Neuron (in vitro differentiated cells): ENCODE data around the gene PDE7B.

Experiments
- H2AFZ ChIP-seq: one replicate; pipeline ENCODE4 v1.6.1; 2013; ENCODE audit warnings: low read depth, mild to moderate bottlenecking, inconsistent platforms, low read length, moderate library complexity
- H3K27me3 ChIP-seq: one replicate; pipeline ENCODE4 v1.6.1; 2013; ENCODE audit warnings: low read length; ENCODE audit not compliant: insufficient read depth
- H3K36me3 ChIP-seq: one replicate; pipeline ENCODE4 v1.6.1; 2013; ENCODE audit warnings: low read length; ENCODE audit not compliant: insufficient read depth
- H3K4me1 ChIP-seq: one replicate; pipeline ENCODE4 v1.6.1; 2013; ENCODE audit warnings: low read length; ENCODE audit not compliant: insufficient read depth
- H3K4me3 ChIP-seq: 2 replicates; pipeline ENCODE4 v1.5.1; 2013; ENCODE audit warnings: mild to moderate bottlenecking, low read length, moderate library complexity
- H3K9me3 ChIP-seq: one replicate; pipeline ENCODE4 v1.6.1; 2013; ENCODE audit warnings: low read length

PDE7B gene

GRCh38 chr6:135994857-135995544 lies 143.5 kb downstream of the PDE7B start:
- H3K4me3 ChIP-seq, result no peak overlapping the region

GRCh38 chr6:135995545-135995898 lies 144.0 kb downstream of the PDE7B start:
- H3K4me3 ChIP-seq, result no peak overlapping the region
- H3K36me3 ChIP-seq, result no peaks in the 10 kb centered on the region
- H3K4me1 ChIP-seq, result no peaks in the 10 kb centered on the region
- no peaks in the 10 kb centered on the region for H3K9me3 ChIP-seq
- H3K27me3 ChIP-seq, result no peaks in the 10 kb centered on the region
- H2AFZ ChIP-seq, result no peak overlapping the region

More at GRCh38 chr6:135994857-135995544, 143.5 kb downstream of the PDE7B start:
- H3K9me3 ChIP-seq, result no peaks in the 10 kb centered on the region
- H3K36me3 ChIP-seq, result no peaks in the 10 kb centered on the region
- H3K4me1 ChIP-seq, result no peaks in the 10 kb centered on the region
- H2AFZ ChIP-seq, result no peak overlapping the region
- no peaks in the 10 kb centered on the region for H3K27me3 ChIP-seq

GRCh38 chr6:135996668-135997067 lies 145.2 kb downstream of the PDE7B start:
- no peaks in the 10 kb centered on the region for H3K4me1 ChIP-seq
- no peak overlapping the region for H2AFZ ChIP-seq
- H3K27me3 ChIP-seq, result no peaks in the 10 kb centered on the region
- no peak overlapping the region for H3K4me3 ChIP-seq
- no peaks in the 10 kb centered on the region for H3K9me3 ChIP-seq
- H3K36me3 ChIP-seq, result no peaks in the 10 kb centered on the region

- H3K4me1 ChIP-seq, result no peaks in the 10 kb centered on the region
- H3K9me3 ChIP-seq, result no peaks in the 10 kb centered on the region
- no peaks in the 10 kb centered on the region for H3K27me3 ChIP-seq
- H3K36me3 ChIP-seq, result no peaks in the 10 kb centered on the region
- H3K4me3 ChIP-seq, result no peak overlapping the region
- H2AFZ ChIP-seq, result no peak overlapping the region
These were observed 147.9 kb downstream of the PDE7B start for GRCh38 chr6:135999393-135999792.

- H3K9me3 ChIP-seq, result no peaks in the 10 kb centered on the region
- H3K4me3 ChIP-seq, result no peak overlapping the region
- H3K36me3 ChIP-seq, result no peaks in the 10 kb centered on the region
- H2AFZ ChIP-seq, result no peak overlapping the region
- H3K27me3 ChIP-seq, result no peaks in the 10 kb centered on the region
- no peaks in the 10 kb centered on the region for H3K4me1 ChIP-seq
These were observed 155.8 kb downstream of the PDE7B start for GRCh38 chr6:136007345-136007744.

GRCh38 chr6:136011475-136011874 lies 160.0 kb downstream of the PDE7B start:
- Histone ChIP-seq H3K4me1 (peaks cover 7% of the 10 kb centered on the region), H3K9me3 (no peaks in the 10 kb centered on the region), H3K4me3 (no peak overlapping the region), H3K27me3 (no peaks in the 10 kb centered on the region), H3K36me3 (no peaks in the 10 kb centered on the region), H2AFZ (no peak overlapping the region)

- Histone ChIP-seq H3K4me3 (no peak overlapping the region), H3K9me3 (no peaks in the 10 kb centered on the region), H3K4me1 (peaks cover 7% of the 10 kb centered on the region), H2AFZ (no peak overlapping the region), H3K27me3 (no peaks in the 10 kb centered on the region), H3K36me3 (no peaks in the 10 kb centered on the region)
These were observed 160.8 kb downstream of the PDE7B start for GRCh38 chr6:136012198-136012887.

GRCh38 chr6:136012943-136013342 lies 161.4 kb downstream of the PDE7B start:
- no peaks in the 10 kb centered on the region for H3K9me3 ChIP-seq
- H2AFZ ChIP-seq, result no peak overlapping the region
- H3K4me1 ChIP-seq, result peaks cover 7% of the 10 kb centered on the region
- H3K27me3 ChIP-seq, result no peaks in the 10 kb centered on the region
- H3K36me3 ChIP-seq, result no peaks in the 10 kb centered on the region
- H3K4me3 ChIP-seq, result no peak overlapping the region

- Histone ChIP-seq H3K9me3 (no peaks in the 10 kb centered on the region), H3K4me3 (no peak overlapping the region), H3K36me3 (no peaks in the 10 kb centered on the region), H3K4me1 (peaks cover 7% of the 10 kb centered on the region), H2AFZ (peak overlapping the region; percentile 63), H3K27me3 (no peaks in the 10 kb centered on the region)
These were observed 163.2 kb downstream of the PDE7B start for GRCh38 chr6:136014454-136015437.

GRCh38 chr6:136015531-136015930 lies 164.0 kb downstream of the PDE7B start:
- no peaks in the 10 kb centered on the region for H3K27me3 ChIP-seq
- no peak overlapping the region for H3K4me3 ChIP-seq
- no peaks in the 10 kb centered on the region for H3K9me3 ChIP-seq
- no peaks in the 10 kb centered on the region for H3K36me3 ChIP-seq
- peaks cover 7% of the 10 kb centered on the region for H3K4me1 ChIP-seq
- H2AFZ ChIP-seq, result peak overlapping the region; percentile 63

- no peaks in the 10 kb centered on the region for H3K9me3 ChIP-seq
- H3K27me3 ChIP-seq, result no peaks in the 10 kb centered on the region
- no peak overlapping the region for H3K4me3 ChIP-seq
- peaks cover 7% of the 10 kb centered on the region for H3K4me1 ChIP-seq
- no peaks in the 10 kb centered on the region for H3K36me3 ChIP-seq
- H2AFZ ChIP-seq, result no peak overlapping the region
These were observed 165.0 kb downstream of the PDE7B start for GRCh38 chr6:136016228-136017225.

- Histone ChIP-seq H3K36me3 (no peaks in the 10 kb centered on the region), H2AFZ (no peak overlapping the region), H3K9me3 (no peaks in the 10 kb centered on the region), H3K4me3 (no peak overlapping the region), H3K27me3 (no peaks in the 10 kb centered on the region), H3K4me1 (peaks cover 6% of the 10 kb centered on the region)
These were observed 169.2 kb downstream of the PDE7B start for GRCh38 chr6:136020691-136021090.
